Endodermal cell (in vitro differentiated cells): ENCODE measurements around the gene MRPL44. TPM values are rescaled to one million over a fixed set of nuclear protein-coding genes. Genes with fewer than 3 reads are reported as not detected.

ENCODE experiments used
- DNase-seq: peaks from one replicate; pipeline ENCODE4 v3.0.0-alpha.2; 2017
- H3K27ac ChIP-seq: 2 replicates; pipeline ENCODE4 v1.5.1; 2013; ENCODE audit warnings: mild to moderate bottlenecking, low read depth, low read length, moderate library complexity
- H3K27me3 ChIP-seq: 2 replicates; pipeline ENCODE4 v1.6.1; 2013; ENCODE audit warnings: mild to moderate bottlenecking, low read length, moderate library complexity; ENCODE audit not compliant: insufficient read depth, control insufficient read depth, poor library complexity, severe bottlenecking
- H3K36me3 ChIP-seq: 2 replicates; pipeline ENCODE4 v1.7.0; 2013; ENCODE audit warnings: mild to moderate bottlenecking, low read length, moderate library complexity; ENCODE audit not compliant: control insufficient read depth, insufficient read depth
- H3K4me1 ChIP-seq: one replicate; pipeline ENCODE4 v1.7.0; 2013; ENCODE audit warnings: low read length; ENCODE audit not compliant: control insufficient read depth, insufficient read depth
- H3K4me3 ChIP-seq: 2 replicates; pipeline ENCODE4 v1.5.1; 2013; ENCODE audit warnings: mild to moderate bottlenecking, low read length, moderate library complexity
- H3K9ac ChIP-seq: 2 replicates; pipeline ENCODE4 v1.6.1; 2013; ENCODE audit warnings: mild to moderate bottlenecking, low read length, moderate library complexity; ENCODE audit not compliant: poor library complexity, severe bottlenecking; ENCODE audit errors: extremely low read depth
- H3K9me3 ChIP-seq: 2 replicates; pipeline ENCODE4 v1.6.1; 2013; ENCODE audit warnings: mild to moderate bottlenecking, low read length, moderate library complexity; ENCODE audit not compliant: control insufficient read depth
- H3K27ac Mint-ChIP-seq: 2 replicates; pipeline ENCODE4 v1.8.0; 2020; ENCODE audit warnings: mixed read lengths
- H3K27me3 Mint-ChIP-seq: 2 replicates; pipeline ENCODE4 v1.8.0; 2021; ENCODE audit warnings: mild to moderate bottlenecking, mixed read lengths; ENCODE audit not compliant: insufficient read depth
- H3K36me3 Mint-ChIP-seq: 2 replicates; pipeline ENCODE4 v1.8.0; 2020; ENCODE audit warnings: low read depth, mixed read lengths
- H3K4me1 Mint-ChIP-seq: 2 replicates; pipeline ENCODE4 v1.8.0; 2020; ENCODE audit warnings: mixed read lengths
- H3K4me3 Mint-ChIP-seq: 2 replicates; pipeline ENCODE4 v1.8.0; 2020; ENCODE audit warnings: mild to moderate bottlenecking, moderate library complexity, mixed read lengths
- H3K9me3 Mint-ChIP-seq: 2 replicates; pipeline ENCODE4 v1.8.0; 2020; ENCODE audit warnings: mild to moderate bottlenecking, mixed read lengths
- CTCF ChIP-seq: fragments of 200-600 bp; sonication (generic); conservative IDR thresholded peaks from 2 replicates; pipeline ENCODE4 v1.5.0; 2021; ENCODE audit warnings: antibody characterized with exemption, mild to moderate bottlenecking
- WGBS, 2 experiments: methylation state at CpG; one replicate each; pipeline versions ENCODE4 v1.1.5 to v1.1.7; 2013; ENCODE audit warnings: missing lambda C conversion rate in 2 of 2, mixed read lengths in 1 of 2; ENCODE audit not compliant: insufficient coverage in 1 of 2, insufficient read length in 1 of 2; 5-methylcytosine and 5-hydroxymethylcytosine counted together
- long read RNA-seq, 4 experiments: library from polyadenylated mRNA in 2 of 4; library from RNA in 1 of 4; library from capped mRNA in 1 of 4; stranded (forward) in 3 of 4; unstranded in 1 of 4; transcript quantifications; one replicate each; pipeline ENCODE4 v2.0.0, GENCODE V29; 2020 to 2021; ENCODE audit warnings: inconsistent platforms in 1 of 4
- polyA plus RNA-seq, 2 experiments: library from polyadenylated mRNA; stranded (reverse); fragments of 50-300 nt; gene quantifications; one replicate each; pipeline ENCODE4 v1.2.3, GENCODE V29; 2013
- total RNA-seq, 2 donors: library from RNA; stranded (reverse); fragmentation: NEBNext Ultra II Directional in 1 of 2; extraction: Animal tissue kit (Norgen Biotek cat#: 25700) in 1 of 2; gene quantifications; 2 replicates in 1 of 2; 3 replicates in 1 of 2; pipeline ENCODE4 v1.2.1, GENCODE V29; 2021

The MRPL44 gene
- 10 to 100 TPM; 38.7 to 43.4 TPM for total RNA-seq
- 39.6 TPM for polyA plus RNA-seq (2013, experiment 1 of 2)
- polyA plus RNA-seq (2013, experiment 2 of 2), result 38.8 TPM
- long read RNA-seq, experiment 1, transcript MRPL44-201 (4 exons, 1,748 nt), result major isoform, 29 of 37 reads
- long read RNA-seq, experiment 1, partial matches to known transcripts, result 1 of 37 reads
- long read RNA-seq, experiment 1, other reads (novel, unspliced or antisense), result 7 of 37 reads
- long read RNA-seq, experiment 2, transcript MRPL44-201 (4 exons, 1,748 nt), result major isoform, 58 of 62 reads
- long read RNA-seq, experiment 2, partial matches to known transcripts, result 1 of 62 reads
- long read RNA-seq, experiment 2, other reads (novel, unspliced or antisense), result 3 of 62 reads
- long read RNA-seq, experiment 3, transcript MRPL44-201 (4 exons, 1,748 nt), result major isoform, 262 of 269 reads
- long read RNA-seq, experiment 3, partial matches to known transcripts, result 3 of 269 reads
- long read RNA-seq, experiment 3, other reads (novel, unspliced or antisense), result 4 of 269 reads
- long read RNA-seq, experiment 4, transcript MRPL44-201 (4 exons, 1,748 nt), result major isoform, 46 of 50 reads
- long read RNA-seq, experiment 4, partial matches to known transcripts, result 1 of 50 reads
- long read RNA-seq, experiment 4, other reads (novel, unspliced or antisense), result 3 of 50 reads

GRCh38 chr2:223957092-223957851, at the start of gene MRPL44:
MRPL44 (plus strand) TSS chr2:223957463; CDS start chr2:223957473, 10 bp downstream.
- Mint-ChIP-seq H3K36me3 (peaks cover 28% of the 10 kb centered on the region), H3K27ac (peak within 1 kb of the TSS; percentile 98), H3K4me1 (peaks cover 42% of the 10 kb centered on the region), H3K4me3 (peak within 1 kb of the TSS; percentile 96), H3K9me3 (no peaks in the 10 kb centered on the region), H3K27me3 (no peaks in the 10 kb centered on the region)
- Histone ChIP-seq H3K36me3 (peaks cover 14% of the 10 kb centered on the region), H3K4me1 (peaks cover 7% of the 10 kb centered on the region), H3K27ac (no peak within 1 kb of the TSS), H3K27me3 (no peaks in the 10 kb centered on the region), H3K4me3 (peak within 1 kb of the TSS; percentile 97), H3K9me3 (no peaks in the 10 kb centered on the region), H3K9ac (peak within 1 kb of the TSS; percentile 88)
- no peak for TF ChIP-seq CTCF
- WGBS, 2 experiments, result 1% methylated on average over 36 to 65 of the region's 65 CpGs
- peak; percentile 98 for DNase-seq

DNA sequence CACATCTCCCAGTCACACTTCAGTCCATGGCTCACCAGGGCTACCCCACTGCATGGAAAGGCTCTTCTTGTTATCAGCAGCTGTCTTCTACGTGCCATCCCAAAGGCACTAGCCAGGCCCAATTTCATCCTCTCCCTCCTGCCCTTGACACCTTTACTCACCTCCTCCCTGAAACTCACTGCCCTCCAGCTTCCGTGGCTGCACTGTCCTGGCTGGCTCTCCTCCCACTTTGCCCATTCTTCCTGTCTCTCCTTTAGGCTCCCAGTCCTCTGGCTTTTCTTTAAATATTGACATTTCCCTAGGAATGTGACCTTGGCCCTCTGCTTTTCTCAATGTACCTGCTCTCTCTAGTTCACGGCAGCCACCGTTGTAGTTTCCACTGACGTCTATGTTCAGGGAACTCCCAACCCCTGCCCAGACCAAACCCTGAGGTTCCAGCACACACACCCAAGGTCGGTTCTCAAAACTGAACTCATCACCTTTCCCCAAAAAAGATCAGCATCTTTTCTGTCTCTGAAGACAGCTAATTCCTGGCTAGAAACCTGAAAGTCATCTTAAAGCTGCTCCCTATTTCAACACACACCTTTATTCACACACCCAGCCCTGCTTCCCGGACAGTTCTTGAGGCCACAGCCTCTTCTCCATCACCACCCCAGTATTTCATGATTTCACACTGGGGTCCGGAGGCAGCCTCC, 48.8 kb upstream of the MRPL44 start:
- no peak for TF ChIP-seq CTCF
- peak overlapping the region; percentile 26 for H3K9ac ChIP-seq
- Mint-ChIP-seq H3K9me3 (no peaks in the 10 kb centered on the region), H3K4me1 (peaks cover 22% of the 10 kb centered on the region), H3K27ac (peak overlapping the region; percentile 89), H3K36me3 (peaks cover 29% of the 10 kb centered on the region), H3K4me3 (peak overlapping the region; percentile 9), H3K27me3 (no peaks in the 10 kb centered on the region)
- 81 to 82% methylated on average over 7 to 8 of the region's 8 CpGs for whole genome bisulfite sequencing, 2 experiments
- H3K4me1 ChIP-seq, result peaks cover 12% of the 10 kb centered on the region
- H3K9me3 ChIP-seq, result no peaks in the 10 kb centered on the region
- no peak for DNase-seq
- H3K4me3 ChIP-seq, result peak overlapping the region; percentile 37
- no peaks in the 10 kb centered on the region for H3K27me3 ChIP-seq
- H3K27ac ChIP-seq, result no peak overlapping the region
- H3K36me3 ChIP-seq, result peaks cover 52% of the 10 kb centered on the region
